ENCODE measurements around the gene SPATA13.

The SPATA13 gene

DNA sequence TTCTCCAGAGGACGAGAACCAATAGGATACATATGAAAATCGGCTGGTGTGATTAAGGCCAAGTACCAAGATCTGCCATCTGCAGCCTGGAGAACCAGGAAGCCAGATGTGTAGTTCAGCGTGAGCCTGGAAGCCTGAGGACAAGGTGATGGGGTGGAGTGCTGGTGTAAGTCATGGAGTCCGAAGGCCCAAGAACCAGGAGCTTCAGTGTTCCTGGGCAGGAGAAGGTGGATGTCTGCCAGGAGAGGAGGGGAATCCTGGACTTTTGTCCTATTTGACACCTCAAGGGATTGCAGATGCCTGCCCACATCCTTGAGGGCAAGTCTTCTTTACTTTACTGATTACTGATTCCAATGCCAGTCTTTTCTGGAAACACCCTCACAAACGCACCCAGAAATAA, 71.5 kb downstream of the SPATA13 start:
- in situ Hi-C loops (cut with HindIII; ENCODE audit: low pct_ligation_motif_present, low pct_unique_long_range_greater_than_20kb, low sequenced_read_pairs), result no loop called here
- no peak for DNase-seq

DNA sequence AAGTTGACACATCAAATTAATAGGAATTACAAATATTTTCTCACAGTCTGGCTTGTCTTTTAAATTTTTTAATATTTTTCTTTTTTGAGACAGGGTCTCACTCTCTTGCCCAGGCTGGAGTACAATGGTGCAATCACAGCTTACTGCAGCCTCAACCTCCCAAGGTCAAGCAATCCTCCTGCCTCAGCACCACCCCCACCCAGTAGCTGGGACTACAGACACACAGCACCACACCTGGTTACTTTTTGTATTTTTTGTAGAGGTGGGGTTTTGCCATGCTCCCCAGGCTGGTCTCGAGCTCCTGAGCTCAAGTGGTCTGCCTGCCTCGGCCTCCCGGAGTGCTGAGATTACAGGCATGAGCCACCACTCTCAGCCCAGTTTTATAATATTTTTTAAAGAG, 72.0 kb downstream of the SPATA13 start:
- no peak for DNase-seq
- in situ Hi-C loops (cut with HindIII; ENCODE audit: low pct_ligation_motif_present, low pct_unique_long_range_greater_than_20kb, low sequenced_read_pairs), result no loop called here

DNA sequence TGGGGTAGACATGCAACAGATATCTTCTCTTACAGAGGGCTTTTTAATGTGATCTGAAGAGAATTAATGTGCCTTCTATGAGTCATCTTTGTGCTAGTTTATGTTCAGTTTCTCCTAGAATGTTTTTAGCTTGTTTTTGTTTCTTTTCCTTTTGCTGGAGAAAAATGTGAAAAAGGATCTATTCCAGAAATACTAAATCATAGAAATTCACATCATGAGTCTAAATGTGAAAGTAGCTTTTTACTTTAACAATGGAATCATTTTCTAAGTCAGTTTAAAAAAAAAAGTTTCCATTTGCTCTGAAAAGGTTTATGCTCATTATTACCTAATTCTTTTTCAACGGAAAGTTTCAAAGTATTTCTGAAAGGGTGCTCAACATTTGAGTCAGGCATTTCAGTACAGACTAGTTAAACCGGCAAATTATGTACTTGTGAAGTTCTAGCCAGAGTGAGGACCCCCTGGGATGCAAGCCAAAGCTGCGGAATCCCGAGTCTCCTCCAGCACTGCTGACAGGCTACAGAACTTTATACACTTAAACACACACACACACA, 72.9 kb downstream of the SPATA13 start:
- no peak for DNase-seq
- in situ Hi-C loops (cut with HindIII; ENCODE audit: low pct_ligation_motif_present, low pct_unique_long_range_greater_than_20kb, low sequenced_read_pairs), result no loop called here

DNA sequence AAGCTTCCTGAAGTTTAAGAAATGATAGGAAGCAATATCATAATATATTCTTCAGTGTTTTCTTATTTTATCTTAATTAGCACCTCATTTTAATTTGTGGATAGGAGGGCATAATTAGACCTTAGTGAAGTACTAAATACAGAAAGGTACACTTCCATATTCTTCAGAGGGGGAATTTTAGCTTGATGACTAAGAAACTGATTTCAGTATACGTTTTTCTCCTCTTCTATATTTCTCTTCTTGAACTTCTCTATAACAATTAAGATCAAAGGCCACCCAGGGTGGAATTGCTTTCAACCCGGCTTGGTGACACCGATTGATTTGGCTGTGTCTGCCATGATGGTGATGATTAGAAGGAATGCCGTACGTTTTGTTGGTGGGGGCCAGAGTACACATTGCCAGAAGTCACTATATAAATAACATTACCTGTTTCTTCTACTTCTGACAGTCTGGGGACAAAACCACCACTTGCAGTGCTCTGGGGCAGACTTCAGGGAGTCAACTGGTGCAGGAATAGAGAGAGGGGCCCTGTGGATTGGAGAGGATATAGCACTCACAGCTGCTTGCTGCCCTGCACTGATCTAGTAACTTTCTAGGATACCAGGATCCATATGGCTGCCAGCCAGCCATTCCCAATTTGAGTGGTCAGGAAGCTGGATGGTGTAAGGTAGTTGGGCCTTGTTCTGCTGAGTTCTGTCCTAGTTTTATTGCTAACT, 73.8 kb downstream of the SPATA13 start:
- DNase-seq, result no peak
- in situ Hi-C loops (cut with HindIII; ENCODE audit: low pct_ligation_motif_present, low pct_unique_long_range_greater_than_20kb, low sequenced_read_pairs), result no loop called here

DNA sequence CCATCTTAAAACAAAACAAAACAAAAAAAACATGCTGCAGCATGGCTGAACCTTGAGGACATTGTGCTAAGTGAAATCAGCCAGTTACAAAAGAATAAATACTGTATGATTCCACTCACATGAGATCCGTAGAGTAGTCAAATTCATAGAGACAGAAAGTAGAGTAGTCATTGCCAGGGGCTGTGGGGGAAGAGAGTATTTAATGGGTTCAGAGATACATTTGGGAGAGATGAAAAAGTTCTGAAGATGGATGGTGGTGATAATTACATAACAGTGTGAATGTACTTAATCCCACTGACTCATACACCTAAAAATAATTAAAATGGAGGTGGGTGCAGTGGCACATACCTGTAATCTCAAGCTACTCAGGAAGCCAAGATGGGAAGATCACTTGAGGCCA, 76.8 kb downstream of the SPATA13 start:
- in situ Hi-C loops (cut with HindIII; ENCODE audit: low pct_ligation_motif_present, low pct_unique_long_range_greater_than_20kb, low sequenced_read_pairs), result no loop called here
- DNase-seq, result no peak

DNA sequence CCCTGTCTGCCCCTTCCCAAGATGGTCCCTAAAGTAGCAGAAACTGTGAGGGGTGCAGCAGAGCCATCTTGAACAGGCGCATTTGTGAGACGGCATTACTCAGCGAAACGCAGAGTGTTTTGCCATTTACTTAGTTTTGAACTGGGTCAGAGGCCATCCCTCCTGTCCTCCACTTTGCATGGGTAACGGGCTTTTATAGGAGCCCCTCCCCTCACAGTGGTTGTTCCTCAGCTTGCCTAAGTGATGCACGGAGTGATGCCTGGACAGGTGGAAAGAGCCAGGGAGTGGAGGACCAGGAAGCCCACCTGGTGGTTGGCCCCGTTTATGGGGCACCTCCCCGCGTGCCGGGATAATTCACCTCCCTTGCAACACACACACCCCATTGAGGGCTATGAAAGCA, 80.8 kb downstream of the SPATA13 start:
- no peak for DNase-seq
- in situ Hi-C loops (cut with HindIII; ENCODE audit: low pct_ligation_motif_present, low pct_unique_long_range_greater_than_20kb, low sequenced_read_pairs), result no loop called here

DNA sequence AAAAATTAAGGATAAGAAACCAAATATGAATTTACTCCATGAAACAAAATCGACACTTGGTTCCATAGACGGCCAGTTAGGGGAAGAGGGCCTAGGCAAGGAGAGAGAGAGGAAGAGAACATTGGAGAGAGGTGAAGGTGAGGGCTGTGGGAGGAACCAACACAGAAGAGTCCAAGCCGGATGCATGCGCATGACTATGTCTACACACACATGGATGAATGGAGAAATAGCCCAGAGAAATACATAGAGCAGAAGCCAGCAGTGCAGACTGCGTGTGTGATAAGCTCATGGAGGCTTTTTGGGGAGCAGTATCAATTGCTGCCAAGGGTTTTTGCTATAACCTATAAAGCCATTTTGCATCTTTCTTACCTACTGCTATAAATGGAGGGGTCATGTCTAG, 81.6 kb downstream of the SPATA13 start:
- in situ Hi-C loops (cut with HindIII; ENCODE audit: low pct_ligation_motif_present, low pct_unique_long_range_greater_than_20kb, low sequenced_read_pairs), result no loop called here
- DNase-seq, result no peak

DNA sequence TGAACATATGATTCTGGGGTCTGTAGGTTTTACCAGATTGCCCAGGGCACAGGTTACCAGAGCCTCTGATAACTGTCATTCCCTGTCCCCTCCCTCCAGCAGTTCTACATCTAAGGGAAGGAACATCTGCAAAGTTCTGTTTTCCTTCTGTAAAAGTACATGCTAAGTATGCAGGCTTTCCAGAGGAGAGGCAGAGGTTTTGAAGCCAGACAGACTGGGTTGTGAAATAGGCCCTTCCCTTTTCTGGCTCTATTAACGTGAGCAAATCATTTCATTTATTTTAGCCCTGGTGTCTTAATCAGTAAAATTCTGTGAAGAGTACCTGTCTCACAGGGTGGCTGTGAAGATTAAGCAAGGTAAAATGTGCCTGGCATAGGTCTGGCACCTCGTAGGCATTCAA, 82.8 kb downstream of the SPATA13 start:
- no peak for DNase-seq
- in situ Hi-C loops (cut with HindIII; ENCODE audit: low pct_ligation_motif_present, low pct_unique_long_range_greater_than_20kb, low sequenced_read_pairs), result no loop called here

DNA sequence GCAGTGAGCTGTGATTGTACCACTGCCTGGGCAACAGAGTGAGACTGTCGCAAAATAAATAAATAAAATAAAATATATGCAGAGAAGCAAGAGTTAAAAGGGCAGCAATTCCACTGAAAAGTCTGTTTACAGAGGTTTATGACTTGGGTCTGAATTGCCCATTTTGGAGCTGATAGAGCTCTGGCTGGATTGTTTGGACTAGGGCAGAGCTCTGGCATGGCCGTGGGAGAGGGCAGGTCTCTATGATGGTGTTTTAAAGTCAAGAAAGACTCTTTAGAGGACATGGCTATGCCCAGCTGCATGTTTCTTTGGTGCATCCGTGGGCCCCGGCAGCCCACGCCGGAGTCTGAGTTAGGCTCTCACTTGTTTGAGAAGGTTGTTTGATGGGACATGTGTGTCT, 84.3 kb downstream of the SPATA13 start:
- in situ Hi-C loops (cut with HindIII; ENCODE audit: low pct_ligation_motif_present, low pct_unique_long_range_greater_than_20kb, low sequenced_read_pairs), result no loop called here
- DNase-seq, result no peak

DNA sequence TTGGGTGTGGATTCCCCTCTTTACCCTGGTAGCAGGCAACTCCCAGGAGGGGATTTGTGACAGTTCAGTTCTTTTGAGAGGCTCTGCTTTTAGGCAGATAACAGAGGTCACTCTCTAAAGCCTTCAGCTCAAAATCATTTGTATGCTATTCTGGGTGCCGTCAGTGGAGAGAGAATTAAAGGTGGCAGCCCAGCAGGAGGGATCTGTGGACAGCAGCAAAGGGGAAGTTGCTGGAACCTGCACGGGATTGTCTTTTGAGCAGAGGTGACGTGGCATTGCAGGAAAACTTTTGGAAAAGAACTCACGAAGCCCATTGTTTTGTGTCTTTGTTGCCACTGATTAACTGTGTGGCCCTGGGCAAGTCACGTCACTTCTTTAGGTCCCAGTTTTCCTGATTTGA, 86.5 kb downstream of the SPATA13 start:
- in situ Hi-C loops (cut with HindIII; ENCODE audit: low pct_ligation_motif_present, low pct_unique_long_range_greater_than_20kb, low sequenced_read_pairs), result no loop called here
- no peak for DNase-seq

DNA sequence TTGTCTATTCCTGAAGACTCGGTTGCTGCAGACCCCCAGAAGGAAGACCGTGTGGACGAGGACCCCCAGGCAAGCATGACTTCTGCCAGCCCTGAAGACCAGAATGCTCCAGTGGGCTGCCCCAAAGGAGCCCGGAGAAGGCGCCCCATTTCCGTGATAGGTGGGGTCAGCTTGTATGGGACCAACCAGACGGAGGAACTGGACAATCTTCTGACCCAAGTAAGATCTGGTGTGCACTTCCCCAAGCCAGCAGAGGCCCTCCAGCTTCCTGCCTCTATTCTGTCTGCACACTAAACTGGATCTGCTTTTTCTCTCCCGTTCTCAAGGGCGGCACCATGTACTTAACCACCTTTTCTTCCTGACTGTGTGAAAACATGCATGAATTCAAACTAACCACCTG, 89.1 kb downstream of the SPATA13 start:
- DNase-seq, result no peak
- in situ Hi-C loops (cut with HindIII; ENCODE audit: low pct_ligation_motif_present, low pct_unique_long_range_greater_than_20kb, low sequenced_read_pairs), result no loop called here

DNA sequence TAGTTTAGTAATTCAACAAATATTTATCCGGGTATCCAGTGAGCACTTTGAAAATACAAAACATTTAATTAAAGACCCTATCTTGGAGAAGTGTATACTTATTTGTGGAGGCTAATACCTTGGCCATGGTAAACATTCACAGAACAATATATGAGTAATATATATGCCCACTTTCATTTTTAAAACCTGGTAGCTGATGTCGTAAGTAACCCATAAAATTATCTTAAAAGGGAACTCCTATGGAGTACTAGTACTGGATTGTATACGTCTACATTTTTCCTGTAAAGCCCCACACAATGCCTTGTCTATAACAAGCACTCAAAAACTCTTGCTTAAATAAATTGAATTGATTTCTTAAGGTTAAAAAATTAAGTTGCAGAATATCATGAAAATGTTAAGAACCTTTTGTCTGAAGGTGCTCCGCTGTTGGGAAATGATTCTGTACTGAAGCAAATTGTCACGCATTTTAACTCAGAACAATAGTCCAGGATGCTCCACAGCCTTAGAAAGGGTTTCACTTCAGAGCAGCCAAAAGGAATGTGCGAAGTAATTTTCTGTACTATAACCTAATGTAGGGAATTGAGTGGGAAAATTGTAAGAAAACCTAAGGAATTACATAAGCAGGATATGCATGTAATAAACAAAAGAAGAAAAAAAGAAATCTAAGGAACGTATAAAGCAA, 90.0 kb downstream of the SPATA13 start:
- in situ Hi-C loops (cut with HindIII; ENCODE audit: low pct_ligation_motif_present, low pct_unique_long_range_greater_than_20kb, low sequenced_read_pairs), result no loop called here
- no peak for DNase-seq

DNA sequence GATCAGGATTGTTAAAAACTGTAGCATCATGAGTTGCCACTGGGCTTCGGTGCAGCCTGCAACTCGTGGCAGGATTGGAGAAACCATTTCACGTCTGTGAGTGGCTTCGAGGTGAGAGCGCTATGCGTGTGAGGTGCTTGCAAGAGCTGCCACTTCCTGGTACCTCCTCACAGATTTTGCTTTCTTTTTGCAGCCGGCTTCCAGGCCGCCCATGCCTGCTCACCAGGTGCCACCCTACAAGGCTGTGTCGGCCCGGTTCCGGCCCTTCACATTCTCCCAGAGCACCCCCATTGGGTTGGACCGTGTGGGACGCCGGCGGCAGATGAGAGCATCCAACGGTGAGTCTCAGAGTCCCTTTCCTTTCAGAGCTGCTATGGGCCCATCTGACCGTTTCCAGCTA, 91.0 kb downstream of the SPATA13 start:
- DNase-seq, result no peak
- in situ Hi-C loops (cut with HindIII; ENCODE audit: low pct_ligation_motif_present, low pct_unique_long_range_greater_than_20kb, low sequenced_read_pairs), result no loop called here

DNA sequence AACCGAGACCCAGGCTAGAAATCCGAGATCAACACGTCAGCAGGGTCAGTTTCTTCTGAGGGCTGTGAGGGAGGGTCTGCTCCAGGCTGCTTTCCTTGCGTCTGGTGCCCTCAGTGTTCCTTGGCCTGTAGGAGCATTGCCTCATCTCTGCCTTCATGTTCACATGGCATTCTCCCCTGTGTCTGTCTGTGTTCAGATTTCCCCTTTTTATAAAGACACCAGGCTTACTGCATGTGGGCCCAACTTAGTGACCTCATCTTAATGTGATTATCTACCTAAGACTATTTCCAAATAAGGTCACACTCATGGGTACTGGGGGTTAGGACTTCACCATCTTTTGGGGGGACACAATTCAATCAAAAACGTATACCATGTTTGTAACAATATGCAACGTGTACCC, 91.6 kb downstream of the SPATA13 start:
- DNase-seq, result no peak
- in situ Hi-C loops (cut with HindIII; ENCODE audit: low pct_ligation_motif_present, low pct_unique_long_range_greater_than_20kb, low sequenced_read_pairs), result no loop called here

DNA sequence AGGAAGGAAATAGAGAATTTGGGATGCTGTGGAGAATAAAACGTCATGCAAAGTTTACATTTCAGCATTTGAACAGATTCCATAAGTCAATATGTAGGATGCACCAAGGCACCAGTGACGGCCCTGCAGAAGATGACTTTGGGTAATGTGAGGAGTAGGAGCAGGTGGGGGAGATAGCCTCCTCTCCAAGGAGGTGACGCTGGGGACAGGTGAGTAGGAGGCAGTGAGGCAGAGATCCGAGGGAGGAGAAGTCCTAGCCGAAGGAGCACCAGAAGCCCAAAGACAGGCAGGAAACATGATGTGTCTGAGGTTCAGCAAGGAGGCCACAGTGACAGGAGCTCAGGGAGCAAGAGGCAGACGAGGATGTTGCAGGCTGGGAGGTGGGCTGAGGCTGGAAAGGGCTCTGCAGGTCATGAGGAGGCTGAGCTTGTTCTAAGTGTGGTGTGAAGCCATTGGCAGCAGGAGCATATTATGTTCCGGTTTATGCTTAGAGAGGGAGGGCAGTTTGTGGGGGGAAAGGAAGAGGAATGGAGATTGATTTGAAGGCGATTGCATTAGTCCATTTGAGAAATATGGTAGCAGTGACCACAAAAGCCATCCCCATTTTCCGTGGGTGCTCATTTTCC, 93.1 kb downstream of the SPATA13 start:
- in situ Hi-C loops (cut with HindIII; ENCODE audit: low pct_ligation_motif_present, low pct_unique_long_range_greater_than_20kb, low sequenced_read_pairs), result no loop called here
- DNase-seq, result no peak

DNA sequence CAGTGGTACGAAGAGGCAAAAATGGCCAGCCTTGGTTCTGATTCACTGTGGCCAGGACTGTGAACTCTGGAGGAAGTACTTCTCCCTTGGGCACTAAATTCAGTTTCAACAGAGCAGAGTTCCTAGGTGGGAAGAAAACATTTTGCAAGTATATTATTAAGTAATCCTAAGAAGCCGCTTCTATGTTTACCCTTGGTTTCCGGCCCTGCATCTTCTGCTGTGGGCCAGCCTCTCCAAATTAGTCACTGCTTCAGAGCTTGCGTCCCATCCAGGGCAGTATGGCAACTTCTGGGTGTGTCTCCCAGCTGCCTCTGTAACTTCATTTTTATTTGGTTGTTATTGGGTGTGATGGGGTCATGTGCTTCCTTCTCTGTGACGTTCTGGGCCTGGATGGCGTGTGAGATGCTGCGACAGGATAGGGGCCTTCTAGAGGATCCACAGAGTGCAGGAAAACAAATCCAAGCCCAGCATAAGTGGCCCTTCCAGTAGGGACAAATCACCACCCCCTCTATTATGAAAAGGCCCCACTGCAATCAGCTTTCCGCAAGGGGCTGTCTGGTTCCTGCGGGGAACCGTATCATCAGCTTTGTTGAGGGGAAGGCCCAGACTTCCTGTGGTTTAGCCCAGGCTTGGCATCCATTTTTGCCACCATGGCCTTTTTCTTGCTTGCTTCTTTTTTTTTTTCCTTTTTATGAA, 93.8 kb downstream of the SPATA13 start:
- no peak for DNase-seq
- in situ Hi-C loops (cut with HindIII; ENCODE audit: low pct_ligation_motif_present, low pct_unique_long_range_greater_than_20kb, low sequenced_read_pairs), result no loop called here

DNA sequence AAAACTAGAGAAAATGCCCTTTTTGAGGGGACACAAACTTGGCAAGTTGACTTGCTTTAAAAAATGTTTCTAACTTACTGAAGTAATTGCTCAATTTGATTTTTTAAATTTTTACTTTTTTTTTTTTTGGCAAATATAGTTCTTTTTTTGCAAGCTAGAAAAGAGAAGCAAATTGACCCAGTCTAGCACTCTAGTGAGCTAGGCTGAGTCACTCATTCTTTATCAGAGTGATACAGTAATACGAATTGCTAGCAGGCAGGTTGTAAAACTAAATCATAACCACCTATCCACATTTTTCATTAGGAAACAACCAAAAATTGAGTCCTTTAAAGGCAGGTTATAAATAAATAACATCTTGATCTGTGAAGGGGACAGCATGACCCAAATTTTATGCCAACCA, 97.0 kb downstream of the SPATA13 start:
- in situ Hi-C loops (cut with HindIII; ENCODE audit: low pct_ligation_motif_present, low pct_unique_long_range_greater_than_20kb, low sequenced_read_pairs), result no loop called here
- no peak for DNase-seq

DNA sequence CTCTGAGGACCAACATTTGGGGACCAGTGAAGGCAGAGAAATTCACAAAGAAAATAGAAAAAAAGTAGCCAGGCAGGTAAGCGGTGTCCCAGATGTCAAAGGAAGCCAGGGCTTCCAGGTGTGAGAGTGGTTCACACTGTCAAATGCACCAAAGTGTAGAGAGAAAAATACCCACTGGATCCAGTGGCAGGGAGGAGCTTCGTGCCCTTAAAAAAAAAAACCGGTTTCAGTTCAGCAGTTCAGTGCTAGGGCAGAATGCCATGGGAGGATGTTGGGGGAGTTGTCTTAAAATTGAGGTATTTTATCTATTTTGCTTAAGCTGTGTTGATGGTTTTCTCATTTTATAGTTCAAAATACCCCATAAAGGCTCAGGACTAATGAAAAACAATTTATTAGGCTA, 101.0 kb downstream of the SPATA13 start:
- no peak for DNase-seq
- in situ Hi-C loops (cut with HindIII; ENCODE audit: low pct_ligation_motif_present, low pct_unique_long_range_greater_than_20kb, low sequenced_read_pairs), result no loop called here

DNA sequence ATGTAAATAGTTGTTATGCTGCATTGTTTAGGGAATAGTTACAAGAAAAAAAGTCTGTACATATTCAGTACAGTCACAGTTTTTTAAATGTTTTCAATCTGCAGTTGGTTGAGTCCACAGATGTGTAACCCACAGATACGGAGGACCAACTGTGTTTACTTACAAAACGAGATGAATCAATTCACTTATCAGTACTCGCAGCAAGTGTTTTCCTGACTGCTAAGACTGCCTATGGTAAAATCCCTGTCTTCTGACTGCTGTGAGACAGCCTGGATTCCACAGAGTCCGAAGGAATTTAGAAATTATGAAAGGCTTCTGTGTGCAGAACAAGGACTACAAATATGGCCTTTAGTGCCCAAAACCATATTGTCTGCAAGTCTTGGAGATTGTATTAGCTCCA, 103.1 kb downstream of the SPATA13 start:
- no peak for DNase-seq

More for the DNA sequence above, 103.1 kb downstream of the SPATA13 start:
- in situ Hi-C loops (cut with HindIII; ENCODE audit: low pct_ligation_motif_present, low pct_unique_long_range_greater_than_20kb, low sequenced_read_pairs), result no loop called here

Measured in ACHN (cell line).